Embryonic facial prominence (tissue), 1 donor: Measurements from ENCODE around the gene FIBIN.
A peak's percentile ranks its signal among the peaks of the same experiment; 100 is the strongest.
"Not testable (repeated sequence)": the region's sequence is repeated elsewhere in the genome, so short reads cannot be mapped to it uniquely, and the experiment has no call there.

Experiments
- DNase-seq: peaks from one replicate; pipeline ENCODE4 v3.0.0-alpha.2; 2016; ENCODE audit errors: extremely low spot score

The FIBIN gene

GRCh38 chr11:26993965-26994457 lies at the start of gene FIBIN:
Gene FIBIN (plus strand): TSS chr11:26994112. CDS start chr11:26994527, 415 bp downstream.
- DNase-seq: peak; percentile 52

GRCh38 chr11:26944866-26945664 lies 48.8 kb upstream of the FIBIN start:
- no peak for DNase-seq

GRCh38 chr11:26946257-26946716 lies 47.6 kb upstream of the FIBIN start:
- DNase-seq: no peak

DNA sequence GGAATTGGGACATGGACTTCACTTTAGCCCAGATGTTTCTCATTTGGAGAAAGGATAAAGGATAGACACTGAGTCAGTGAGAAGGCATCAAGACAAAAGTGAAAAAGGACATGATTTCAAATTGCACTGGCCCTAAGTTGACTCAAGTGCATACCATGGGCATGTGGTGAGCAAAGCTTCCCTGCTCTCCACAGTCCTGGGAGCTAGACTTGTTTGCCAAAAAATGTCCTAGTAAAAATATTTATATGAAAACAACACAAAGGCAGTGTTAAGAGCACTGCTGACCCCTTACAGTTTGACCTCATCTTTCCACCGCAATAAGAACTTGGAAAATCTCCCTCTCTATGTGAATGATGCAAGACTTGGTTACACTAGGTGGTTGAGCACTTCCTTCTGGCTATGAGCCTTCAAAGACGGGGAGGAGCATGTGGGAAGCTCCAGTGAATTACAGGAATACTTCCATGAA lies 46.5 kb upstream of the FIBIN start:
- no peak for DNase-seq

DNA sequence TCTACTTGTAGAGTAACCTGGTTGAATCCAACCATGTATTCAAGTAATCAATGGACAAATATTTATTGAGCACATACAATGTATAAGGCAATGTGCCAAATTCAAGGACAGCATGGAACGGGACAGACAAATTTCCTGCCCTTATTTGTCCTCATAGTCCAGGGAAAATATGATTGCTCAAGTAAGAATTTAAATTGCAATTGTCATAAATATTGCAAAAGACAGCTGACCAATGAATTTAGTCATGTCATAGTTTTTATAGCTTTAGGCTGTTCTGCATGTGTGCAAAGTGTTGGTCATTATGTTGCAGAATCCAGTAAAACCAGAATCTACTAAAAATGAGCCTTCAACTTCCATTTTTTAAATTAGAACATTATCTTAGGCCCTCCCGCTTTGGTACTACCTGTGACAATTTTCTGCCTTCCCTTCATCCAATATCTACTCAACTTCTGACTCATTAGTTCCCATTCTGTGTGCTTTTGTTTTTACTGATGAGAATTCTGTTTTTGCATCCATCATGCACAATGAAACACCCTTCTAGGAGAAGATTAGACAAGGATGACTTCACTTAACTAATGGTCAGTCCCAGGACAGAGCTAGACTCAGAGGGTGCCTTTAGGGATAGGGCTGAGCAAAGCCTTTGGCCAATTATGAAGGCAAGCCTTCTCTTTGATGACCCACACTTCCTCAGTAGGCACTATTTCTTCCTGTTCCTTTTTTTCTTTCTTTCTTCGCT lies 45.8 kb upstream of the FIBIN start:
- no peak for DNase-seq

GRCh38 chr11:26948881-26949280 lies 45.0 kb upstream of the FIBIN start:
- no peak for DNase-seq

- no peak for DNase-seq
Measured at GRCh38 chr11:26949846-26950245, 44.1 kb upstream of the FIBIN start.

DNA sequence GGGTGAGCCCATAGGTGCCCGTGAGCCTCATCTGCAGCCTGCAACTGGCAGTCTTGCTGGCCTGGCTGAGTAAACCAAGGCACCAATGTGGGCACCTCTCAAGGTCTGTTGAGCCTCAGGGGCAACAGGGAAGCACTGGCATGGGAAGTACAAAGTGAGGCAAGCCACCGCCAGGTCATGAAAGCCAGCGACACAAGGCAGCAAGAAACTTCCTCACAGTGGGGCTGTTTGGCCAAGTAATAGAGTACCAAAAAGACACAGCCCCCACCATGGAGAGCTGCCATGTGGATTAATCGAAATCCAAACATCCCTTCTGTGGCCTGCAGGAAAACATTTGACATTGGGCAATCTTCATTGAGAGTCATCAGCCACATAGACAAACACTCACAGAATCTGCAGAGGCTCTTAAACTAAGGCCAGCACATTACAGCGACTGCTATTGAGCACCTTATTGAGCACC lies 43.6 kb upstream of the FIBIN start:
- no peak for DNase-seq

- DNase-seq: no peak
Measured at GRCh38 chr11:26951809-26952515, 42.0 kb upstream of the FIBIN start.

- no peak for DNase-seq
Measured at GRCh38 chr11:26953770-26954392, 40.0 kb upstream of the FIBIN start.

DNA sequence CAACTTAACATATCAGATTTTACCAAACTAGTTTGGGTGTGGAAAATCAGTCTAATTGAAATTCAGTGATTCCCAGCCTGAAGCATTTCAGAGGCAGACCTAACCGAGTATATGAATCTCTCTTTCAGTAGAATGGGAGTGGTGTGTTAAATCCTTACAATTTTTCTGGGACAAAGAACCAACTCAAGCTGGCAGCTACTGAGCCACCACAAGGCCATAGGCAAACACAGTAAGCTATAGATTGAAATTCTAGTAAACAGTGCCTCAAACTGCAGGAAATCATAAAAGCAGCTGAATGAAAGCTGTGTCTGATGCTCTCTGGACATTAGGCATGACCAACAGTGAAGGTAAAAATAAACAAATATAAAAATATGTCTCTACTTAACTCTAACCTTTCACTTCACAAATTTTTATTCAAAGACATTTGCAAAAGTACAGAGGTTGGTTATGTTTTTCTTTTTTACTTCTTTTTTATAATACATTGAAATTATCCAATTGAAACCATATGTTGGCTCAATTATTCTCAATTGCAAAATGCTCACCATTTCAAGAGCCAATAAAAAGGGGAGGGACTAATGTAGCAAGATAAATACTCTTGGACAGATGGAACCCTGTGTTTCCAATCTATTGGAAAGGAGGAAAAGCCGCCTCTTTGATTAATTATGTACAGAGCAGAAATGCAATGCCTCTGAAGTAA lies 35.8 kb upstream of the FIBIN start:
- DNase-seq: no peak

- DNase-seq: no peak
Measured at GRCh38 chr11:26958702-26959049, 35.2 kb upstream of the FIBIN start.

- DNase-seq: no peak
Measured at GRCh38 chr11:26960281-26960680, 33.6 kb upstream of the FIBIN start.

- no peak for DNase-seq
Measured at GRCh38 chr11:26963764-26964163, 30.1 kb upstream of the FIBIN start.

DNA sequence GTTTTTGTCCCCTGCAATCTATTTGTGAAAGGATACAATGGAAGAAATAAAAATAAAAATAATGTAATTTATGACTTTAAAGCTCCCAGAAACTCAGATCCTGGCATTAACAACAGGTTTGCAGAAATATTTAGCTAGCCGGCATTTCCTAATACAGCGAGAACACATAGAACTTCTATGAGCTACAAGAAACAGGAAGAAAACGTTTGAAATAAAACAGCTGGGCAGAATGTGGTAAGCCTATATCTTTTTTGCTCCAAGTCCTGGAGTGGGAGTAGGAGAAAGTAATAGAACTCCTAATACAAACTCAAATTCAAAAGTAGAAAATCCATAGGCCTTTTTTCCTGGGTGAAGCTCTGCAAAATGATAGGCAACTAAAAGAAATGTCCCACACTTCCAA lies 29.6 kb upstream of the FIBIN start:
- no peak for DNase-seq

DNA sequence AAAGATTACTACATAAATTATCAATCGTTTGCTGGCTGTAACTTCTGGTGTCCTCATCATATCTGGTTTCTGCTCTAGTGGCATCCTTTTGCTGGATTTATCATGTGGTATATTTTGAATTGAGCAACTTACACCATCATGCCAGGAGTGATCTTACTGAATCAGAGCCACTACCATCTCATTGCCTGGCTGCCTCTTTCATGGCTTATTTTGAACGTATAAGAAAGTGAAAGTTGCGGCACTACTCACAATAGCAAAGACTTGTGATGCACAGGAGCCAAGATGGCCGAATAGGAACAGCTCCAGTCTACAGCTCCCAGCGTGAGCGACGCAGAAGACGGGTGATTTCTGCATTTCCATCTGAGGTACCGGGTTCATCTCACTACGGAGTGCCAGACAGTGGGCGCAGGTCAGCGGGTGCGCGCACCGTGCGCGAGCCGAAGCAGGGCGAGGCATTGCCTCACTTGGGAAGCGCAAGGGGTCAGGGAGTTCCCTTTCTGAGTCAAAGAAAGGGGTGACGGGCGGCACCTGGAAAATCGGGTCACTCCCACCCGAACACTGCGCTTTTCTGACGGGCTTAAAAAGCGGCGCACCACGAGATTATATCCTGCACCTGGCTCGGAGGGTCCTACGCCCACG lies 28.9 kb upstream of the FIBIN start:
- not testable (repeated sequence) for DNase-seq

DNA sequence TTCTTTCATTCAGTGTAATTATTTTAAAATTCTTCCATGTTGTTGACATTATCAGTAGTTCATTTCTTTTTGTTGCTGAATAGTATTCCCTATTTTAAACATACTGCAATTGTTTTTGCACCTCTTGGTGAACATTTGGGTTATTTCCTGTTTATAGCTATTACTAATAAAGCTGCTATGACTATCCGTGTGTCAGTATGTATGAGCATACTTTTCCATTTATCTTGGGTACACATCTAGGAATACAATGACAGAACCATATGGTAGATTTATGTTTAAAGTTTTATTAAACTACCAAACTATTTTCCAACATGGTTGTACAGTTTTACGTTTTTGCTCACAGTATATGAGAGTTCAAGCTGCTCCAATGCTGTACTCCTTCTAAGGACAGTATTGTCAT lies 22.0 kb upstream of the FIBIN start:
- no peak for DNase-seq

GRCh38 chr11:26974069-26974783 lies 19.7 kb upstream of the FIBIN start:
- no peak for DNase-seq

DNA sequence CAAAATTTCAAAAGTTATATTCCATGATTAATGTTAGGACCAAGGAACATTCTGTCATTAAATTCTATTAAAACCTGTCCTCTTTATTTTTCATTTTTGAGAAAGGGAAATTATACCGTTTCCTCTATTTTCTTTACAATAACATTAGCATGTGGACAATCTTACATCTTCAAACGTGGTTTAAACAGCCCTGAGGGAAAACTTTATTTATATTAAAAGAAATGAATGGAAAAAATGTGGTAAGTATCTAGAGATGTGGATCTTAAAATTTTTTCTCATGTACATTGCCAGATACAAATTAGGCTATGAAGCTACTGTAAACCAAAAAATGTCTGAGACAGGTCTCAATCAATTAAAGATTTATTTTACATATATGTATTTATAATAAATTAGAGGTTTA lies 18.9 kb upstream of the FIBIN start:
- no peak for DNase-seq

GRCh38 chr11:26976389-26976788 lies 17.5 kb upstream of the FIBIN start:
- no peak for DNase-seq
